K562 (cell line): ENCODE data around the gene MAD1L1. TPM values are rescaled to one million over a fixed set of nuclear protein-coding genes. Genes with fewer than 3 reads are reported as not detected.
A peak's percentile ranks its signal among the peaks of the same experiment; 100 is the strongest.

Experiments
- CBX8 ChIP-seq: fragments of 200-600 bp; sonication (generic); IDR thresholded peaks from 2 replicates; pipeline ENCODE4 v1.6.1; 2012; ENCODE audit warnings: borderline replicate concordance, mixed run types, low read depth, mild to moderate bottlenecking, moderate library complexity, mixed read lengths, low read length, control low read depth, inconsistent platforms; ENCODE audit not compliant: poor library complexity, severe bottlenecking; ENCODE audit errors: extremely low read depth
- SP2 ChIP-seq: IDR thresholded peaks from 2 replicates; pipeline ENCODE4 v1.6.1; 2011; ENCODE audit warnings: mild to moderate bottlenecking, low read depth, low read length, moderate library complexity; ENCODE audit not compliant: poor library complexity, severe bottlenecking; ENCODE audit errors: extremely low read depth
- TFAP4 ChIP-seq: sonication (generic); formaldehyde crosslinking; IDR thresholded peaks from 2 replicates; pipeline ENCODE4 v1.8.0; 2022; ENCODE audit warnings: missing genetic modification reagents, mild to moderate bottlenecking, moderate library complexity, borderline replicate concordance
- YY1 ChIP-seq, 3 experiments: IDR thresholded peaks; 2 replicates each; pipeline ENCODE4 v1.6.1; 2011; ENCODE audit warnings: low read length in 2 of 3, mild to moderate bottlenecking in 2 of 3, moderate library complexity in 2 of 3, borderline replicate concordance in 1 of 3, control low read depth in 1 of 3, low read depth in 1 of 3; ENCODE audit not compliant: insufficient read depth in 3 of 3, insufficient replicate concordance in 2 of 3, control insufficient read depth in 1 of 3, insufficient read length in 1 of 3; ENCODE audit errors: extremely low read depth in 1 of 3
- ZBTB17 ChIP-seq: fragments of 450-650 bp; formaldehyde crosslinking; IDR thresholded peaks from 2 replicates; pipeline ENCODE4 v1.4.0; 2020; ENCODE audit warnings: mild to moderate bottlenecking
- ZFPM2 ChIP-seq: fragments of 250-450 bp; sonication (Bioruptor Pico); IDR thresholded peaks from 2 replicates; pipeline ENCODE4 v1.5.1; 2022; ENCODE audit warnings: mild to moderate bottlenecking
- ZNF699 ChIP-seq: fragments of 250-450 bp; sonication (Bioruptor Pico); IDR thresholded peaks from 2 replicates; pipeline ENCODE4 v1.8.0; 2021; ENCODE audit warnings: mild to moderate bottlenecking, moderate library complexity; ENCODE audit not compliant: insufficient replicate concordance
- ZNF766 ChIP-seq: fragments of 200-800 bp; sonication (Bioruptor generic); conservative IDR thresholded peaks from 2 replicates; pipeline ENCODE4 v1.6.1; 2016; ENCODE audit warnings: missing genetic modification characterization, missing compliant biosample characterization
- polyA plus RNA-seq, 8 experiments: library from polyadenylated mRNA; depleted of rRNA in 4 of 8; stranded (reverse) in 5 of 8; unstranded in 3 of 8; fragments of >200 nt; fragmentation: Nextera tagmentation in 2 of 8; fragmentation: Illumina TruSeq in 1 of 8; extraction: Ambion mirVana in 2 of 8; extraction: Trizol in 1 of 8; gene quantifications; 2 replicates each; pipeline versions ENCODE4 v1.2.1 to v1.2.3, GENCODE V29; 2011 to 2014; ENCODE audit warnings: inconsistent platforms in 1 of 8, missing spikeins in 1 of 8
- total RNA-seq, 7 experiments: library from RNA; depleted of rRNA in 6 of 7; stranded (reverse); fragments of >200 nt in 6 of 7; fragmentation: Illumina TruSeq in 2 of 7; extraction: Trizol in 2 of 7; gene quantifications; 2 replicates each; pipeline versions ENCODE4 v1.2.1 to v1.2.3, GENCODE V29; 2011 to 2021; ENCODE audit warnings: low replicate concordance in 1 of 7
- TF ChIP-seq, protein P1 (sequence below): fragments of 250-450 bp; sonication (Bioruptor Pico); IDR thresholded peaks from 2 replicates; pipeline ENCODE4 v1.4.0; 2020

Gene MAD1L1
- total and polyA plus RNA-seq, 9 of the 15 experiments (the other 6 are each of a cell fraction or from before 2014, with no cell fraction given): 1.7 to 89.7 (median 18.0) TPM

DNA sequence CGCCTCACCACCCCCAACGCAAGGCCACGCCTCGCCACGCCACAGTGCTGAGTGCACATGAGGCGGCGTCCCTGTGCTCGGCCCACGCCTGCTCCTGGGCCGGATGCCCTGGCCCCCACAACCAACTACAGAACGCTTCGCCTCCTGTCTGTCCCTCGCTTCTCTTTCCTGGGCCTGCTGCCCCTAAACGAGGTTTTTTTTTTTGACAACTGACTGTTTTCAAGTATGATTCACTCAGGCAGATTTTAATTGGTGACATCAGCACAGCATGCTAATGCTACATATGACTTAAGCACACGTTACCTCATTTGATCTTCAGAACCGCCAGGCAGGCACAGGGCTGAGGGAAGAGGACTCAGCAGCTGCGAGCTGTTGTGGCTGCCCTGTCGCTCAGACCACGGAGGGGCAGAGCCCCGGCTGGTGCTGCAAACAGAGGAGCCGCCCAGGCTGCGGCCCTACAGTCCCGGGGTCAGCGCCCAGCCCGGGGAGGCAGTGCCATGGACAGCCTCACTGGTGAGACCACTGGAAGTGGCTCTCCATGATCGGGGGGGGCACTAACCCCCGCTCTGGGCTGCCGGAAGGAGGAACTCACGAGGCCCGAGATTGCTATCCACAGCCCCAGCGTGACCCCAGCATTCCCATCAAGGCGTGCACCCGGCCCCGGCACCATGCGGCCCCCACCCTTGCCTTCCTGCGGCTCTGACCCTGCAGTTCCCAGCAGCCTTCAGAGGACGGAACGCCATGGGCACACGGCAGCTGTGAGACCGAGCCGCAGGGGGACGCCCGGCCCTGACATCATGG is 212.8 kb downstream of the MAD1L1 start (continued):
- TF ChIP-seq ZNF766 (CRISPR knock-in tag) (peak; percentile 50; the same call in 1 of the 2 replicates), ZBTB17 (0 out of 2 replicates have a peak, but pooled peaks have one; percentile 84), YY1 (IDR thresholded peaks at IDR 0.05; ENCODE audit: borderline replicate concordance in 1 of 3, control insufficient read depth in 1 of 3, extremely low read depth in 1 of 3, insufficient read depth in 3 of 3, insufficient read length in 1 of 3, insufficient replicate concordance in 2 of 3, low read depth in 1 of 3, low read length in 2 of 3) (no peak), CBX8 (no peak), SP2 (no peak), ZNF699 (CRISPR knock-in tag) (no peak), ZFPM2 (CRISPR knock-in tag) (no peak), TFAP4 (CRISPR knock-in tag) (peak; percentile 86)
- TF ChIP-seq, protein P1, sequence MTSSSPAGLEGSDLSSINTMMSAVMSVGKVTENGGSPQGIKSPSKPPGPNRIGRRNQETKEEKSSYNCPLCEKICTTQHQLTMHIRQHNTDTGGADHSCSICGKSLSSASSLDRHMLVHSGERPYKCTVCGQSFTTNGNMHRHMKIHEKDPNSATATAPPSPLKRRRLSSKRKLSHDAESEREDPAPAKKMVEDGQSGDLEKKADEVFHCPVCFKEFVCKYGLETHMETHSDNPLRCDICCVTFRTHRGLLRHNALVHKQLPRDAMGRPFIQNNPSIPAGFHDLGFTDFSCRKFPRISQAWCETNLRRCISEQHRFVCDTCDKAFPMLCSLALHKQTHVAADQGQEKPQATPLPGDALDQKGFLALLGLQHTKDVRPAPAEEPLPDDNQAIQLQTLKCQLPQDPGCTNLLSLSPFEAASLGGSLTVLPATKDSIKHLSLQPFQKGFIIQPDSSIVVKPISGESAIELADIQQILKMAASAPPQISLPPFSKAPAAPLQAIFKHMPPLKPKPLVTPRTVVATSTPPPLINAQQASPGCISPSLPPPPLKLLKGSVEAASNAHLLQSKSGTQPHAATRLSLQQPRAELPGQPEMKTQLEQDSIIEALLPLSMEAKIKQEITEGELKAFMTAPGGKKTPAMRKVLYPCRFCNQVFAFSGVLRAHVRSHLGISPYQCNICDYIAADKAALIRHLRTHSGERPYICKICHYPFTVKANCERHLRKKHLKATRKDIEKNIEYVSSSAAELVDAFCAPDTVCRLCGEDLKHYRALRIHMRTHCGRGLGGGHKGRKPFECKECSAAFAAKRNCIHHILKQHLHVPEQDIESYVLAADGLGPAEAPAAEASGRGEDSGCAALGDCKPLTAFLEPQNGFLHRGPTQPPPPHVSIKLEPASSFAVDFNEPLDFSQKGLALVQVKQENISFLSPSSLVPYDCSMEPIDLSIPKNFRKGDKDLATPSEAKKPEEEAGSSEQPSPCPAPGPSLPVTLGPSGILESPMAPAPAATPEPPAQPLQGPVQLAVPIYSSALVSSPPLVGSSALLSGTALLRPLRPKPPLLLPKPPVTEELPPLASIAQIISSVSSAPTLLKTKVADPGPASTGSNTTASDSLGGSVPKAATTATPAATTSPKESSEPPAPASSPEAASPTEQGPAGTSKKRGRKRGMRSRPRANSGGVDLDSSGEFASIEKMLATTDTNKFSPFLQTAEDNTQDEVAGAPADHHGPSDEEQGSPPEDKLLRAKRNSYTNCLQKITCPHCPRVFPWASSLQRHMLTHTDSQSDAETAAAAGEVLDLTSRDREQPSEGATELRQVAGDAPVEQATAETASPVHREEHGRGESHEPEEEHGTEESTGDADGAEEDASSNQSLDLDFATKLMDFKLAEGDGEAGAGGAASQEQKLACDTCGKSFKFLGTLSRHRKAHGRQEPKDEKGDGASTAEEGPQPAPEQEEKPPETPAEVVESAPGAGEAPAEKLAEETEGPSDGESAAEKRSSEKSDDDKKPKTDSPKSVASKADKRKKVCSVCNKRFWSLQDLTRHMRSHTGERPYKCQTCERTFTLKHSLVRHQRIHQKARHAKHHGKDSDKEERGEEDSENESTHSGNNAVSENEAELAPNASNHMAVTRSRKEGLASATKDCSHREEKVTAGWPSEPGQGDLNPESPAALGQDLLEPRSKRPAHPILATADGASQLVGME (CRISPR knock-in tag): peak; percentile 66; the same call in 1 of the 2 replicates
